ENCODE data around the gene MAT2A.
"Not testable (repeated sequence)": the region's sequence is repeated elsewhere in the genome, so short reads cannot be mapped to it uniquely, and the experiment has no call there.

MAT2A gene

GRCh38 chr2:85537600-85538506 lies 1.1 kb upstream of the MAT2A start:
- H3K4me1 Mint-ChIP-seq (ENCODE audit: low read depth) = peaks cover 47% of the 10 kb centered on the region
- H3K9me3 Mint-ChIP-seq = no peaks in the 10 kb centered on the region
- no peaks in the 10 kb centered on the region for H3K27me3 Mint-ChIP-seq
- peaks cover 37% of the 10 kb centered on the region for H3K36me3 Mint-ChIP-seq (ENCODE audit: low read depth)
- peak overlapping the region; percentile 99 for H3K27ac Mint-ChIP-seq
- H3K4me3 Mint-ChIP-seq = peak overlapping the region; percentile 99

DNA sequence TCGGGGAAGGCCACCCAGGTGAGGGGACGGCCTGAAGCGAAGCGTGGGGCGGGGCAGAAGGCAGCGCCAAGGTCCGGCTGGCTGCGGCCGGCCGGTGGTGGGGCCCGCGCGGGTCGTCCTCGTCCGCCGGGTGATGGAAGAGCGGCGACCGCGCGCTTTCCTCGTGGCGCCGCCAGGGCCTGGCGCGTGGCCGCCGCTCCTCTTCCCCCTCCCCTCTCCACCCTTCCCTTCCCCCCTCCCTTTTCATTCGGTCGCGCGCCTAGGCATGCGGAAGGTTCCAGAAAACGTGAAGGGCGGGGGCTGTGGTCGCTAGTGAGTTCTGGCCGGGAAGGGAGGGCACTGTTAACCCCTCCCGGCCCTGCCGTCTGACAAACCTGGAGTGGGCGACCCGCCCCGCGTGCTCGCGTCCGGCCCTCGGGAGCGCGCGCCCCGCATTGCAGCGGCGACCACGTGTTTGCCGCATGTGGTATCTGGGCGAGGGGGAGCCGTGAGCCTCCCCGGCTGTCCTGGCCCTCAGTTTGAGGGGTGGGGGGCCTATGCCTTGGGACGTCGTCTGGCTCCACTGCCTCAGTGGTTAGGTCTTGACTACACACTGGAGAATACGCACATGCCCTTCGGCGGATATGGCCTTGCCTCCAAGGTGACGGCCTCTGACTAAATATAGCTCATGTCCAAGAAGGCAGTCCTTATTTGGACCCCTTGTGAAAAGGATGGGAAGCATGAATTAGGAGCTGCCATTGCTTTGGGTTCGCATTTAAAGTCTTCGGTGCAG lies 579 bp downstream of the MAT2A start:
- Mint-ChIP-seq H3K4me1 (ENCODE audit: low read depth) (peaks cover 60% of the 10 kb centered on the region), H3K27ac (peak overlapping the region; percentile 99), H3K27me3 (no peaks in the 10 kb centered on the region), H3K4me3 (peak overlapping the region; percentile 99), H3K9me3 (no peaks in the 10 kb centered on the region), H3K36me3 (ENCODE audit: low read depth) (peaks cover 54% of the 10 kb centered on the region)

DNA sequence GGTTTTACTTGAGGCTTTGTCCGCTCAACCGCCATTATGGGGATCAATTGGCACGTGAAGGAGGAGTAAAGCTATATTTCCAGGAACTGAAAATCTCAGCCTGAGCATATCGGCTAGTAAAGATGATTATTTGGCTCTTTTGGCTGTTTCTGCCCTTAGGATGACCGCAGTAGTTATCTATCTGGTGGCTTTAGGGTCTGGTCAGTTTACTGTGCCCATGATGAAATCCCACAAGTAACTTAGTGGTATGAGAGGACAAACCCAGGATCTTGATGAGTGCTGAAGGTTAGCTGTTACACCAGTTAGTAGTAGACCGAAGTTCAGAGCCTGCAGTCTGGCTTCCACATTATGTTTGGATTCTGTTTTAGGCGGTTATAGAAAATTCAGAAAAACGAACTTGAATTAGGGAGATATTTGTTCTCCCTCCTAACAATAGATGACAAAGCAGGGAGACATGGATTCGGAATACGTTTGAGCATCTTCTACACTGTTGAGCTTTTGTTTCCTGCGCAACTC lies 1.2 kb downstream of the MAT2A start:
- no peaks in the 10 kb centered on the region for H3K9me3 Mint-ChIP-seq
- H3K27me3 Mint-ChIP-seq = no peaks in the 10 kb centered on the region
- H3K4me3 Mint-ChIP-seq = peak overlapping the region; percentile 99
- H3K27ac Mint-ChIP-seq = peak overlapping the region; percentile 96
- peaks cover 59% of the 10 kb centered on the region for H3K36me3 Mint-ChIP-seq (ENCODE audit: low read depth)
- H3K4me1 Mint-ChIP-seq (ENCODE audit: low read depth) = peaks cover 60% of the 10 kb centered on the region

- Mint-ChIP-seq H3K4me1 (ENCODE audit: low read depth) (peaks cover 59% of the 10 kb centered on the region), H3K27ac (peak overlapping the region; percentile 96), H3K4me3 (peak overlapping the region; percentile 99)
Measured at GRCh38 chr2:85541262-85541661, 2.3 kb downstream of the MAT2A start.

DNA sequence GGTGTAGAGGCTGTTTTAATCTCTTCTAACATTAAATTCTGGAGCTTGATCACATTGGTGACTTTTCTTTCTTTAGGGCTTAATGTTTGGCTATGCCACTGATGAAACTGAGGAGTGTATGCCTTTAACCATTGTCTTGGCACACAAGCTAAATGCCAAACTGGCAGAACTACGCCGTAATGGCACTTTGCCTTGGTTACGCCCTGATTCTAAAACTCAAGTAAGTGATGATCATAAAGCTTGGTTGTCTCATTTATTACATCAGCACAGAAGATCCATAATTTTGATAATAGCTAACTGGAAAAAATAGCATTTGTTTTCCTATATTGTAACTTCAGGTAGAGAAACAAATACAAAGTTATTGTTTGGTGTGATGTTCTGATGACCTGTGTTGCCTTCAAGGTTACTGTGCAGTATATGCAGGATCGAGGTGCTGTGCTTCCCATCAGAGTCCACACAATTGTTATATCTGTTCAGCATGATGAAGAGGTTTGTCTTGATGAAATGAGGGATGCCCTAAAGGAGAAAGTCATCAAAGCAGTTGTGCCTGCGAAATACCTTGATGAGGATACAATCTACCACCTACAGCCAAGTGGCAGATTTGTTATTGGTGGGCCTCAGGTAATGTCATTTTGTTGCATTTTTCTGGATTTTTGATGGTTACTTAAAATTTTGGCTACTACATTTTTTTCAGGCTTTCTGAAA lies 2.9 kb downstream of the MAT2A start:
- H3K4me1 Mint-ChIP-seq (ENCODE audit: low read depth) = peaks cover 53% of the 10 kb centered on the region
- peak overlapping the region; percentile 99 for H3K4me3 Mint-ChIP-seq
- no peaks in the 10 kb centered on the region for H3K27me3 Mint-ChIP-seq
- H3K36me3 Mint-ChIP-seq (ENCODE audit: low read depth) = peaks cover 61% of the 10 kb centered on the region
- H3K9me3 Mint-ChIP-seq = no peaks in the 10 kb centered on the region
- peak overlapping the region; percentile 96 for H3K27ac Mint-ChIP-seq

More at GRCh38 chr2:85541262-85541661, 2.3 kb downstream of the MAT2A start:
- H3K9me3 Mint-ChIP-seq = no peaks in the 10 kb centered on the region
- H3K36me3 Mint-ChIP-seq (ENCODE audit: low read depth) = peaks cover 63% of the 10 kb centered on the region
- H3K27me3 Mint-ChIP-seq = no peaks in the 10 kb centered on the region

DNA sequence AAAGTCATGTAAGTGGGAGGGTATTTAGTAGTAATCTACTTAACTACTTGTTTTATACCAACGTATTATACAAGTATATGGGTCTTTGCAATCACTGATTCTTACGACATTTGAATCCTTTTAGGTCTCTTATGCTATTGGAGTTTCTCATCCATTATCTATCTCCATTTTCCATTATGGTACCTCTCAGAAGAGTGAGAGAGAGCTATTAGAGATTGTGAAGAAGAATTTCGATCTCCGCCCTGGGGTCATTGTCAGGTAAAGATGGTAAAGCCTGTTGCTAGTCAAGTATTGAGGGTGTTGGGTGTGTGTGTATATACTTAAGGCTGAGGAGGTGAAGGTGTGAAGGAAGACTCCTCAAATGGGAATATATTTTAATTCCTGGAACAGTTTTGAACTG lies 3.8 kb downstream of the MAT2A start:
- Mint-ChIP-seq H3K36me3 (ENCODE audit: low read depth) (peaks cover 61% of the 10 kb centered on the region), H3K9me3 (no peaks in the 10 kb centered on the region), H3K4me3 (peak overlapping the region; percentile 99)

DNA sequence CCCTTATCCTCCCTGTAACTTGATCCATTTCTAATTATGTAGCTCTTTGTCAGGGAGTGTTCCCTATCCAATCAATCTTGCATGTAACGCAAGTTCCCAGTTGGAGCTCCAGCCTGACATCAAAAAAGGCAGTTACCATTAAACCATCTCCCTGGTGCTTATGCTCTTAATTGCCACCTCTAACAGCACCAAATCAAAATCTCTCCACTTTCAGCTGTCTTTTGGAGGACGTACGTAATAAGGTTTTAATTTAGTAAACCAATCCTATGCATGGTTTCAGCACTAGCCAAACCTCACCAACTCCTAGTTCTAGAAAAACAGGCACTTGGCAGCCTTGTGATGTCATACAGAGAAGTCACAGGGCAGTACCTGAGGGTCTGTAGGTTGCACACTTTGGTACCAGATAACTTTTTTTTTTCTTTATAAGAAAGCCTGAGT lies 5.3 kb downstream of the MAT2A start:
- H3K27me3 Mint-ChIP-seq, H3K9me3 Mint-ChIP-seq: not testable (repeated sequence)
- Mint-ChIP-seq H3K4me3 (peak overlapping the region; percentile 24), H3K27ac (peak overlapping the region; percentile 67), H3K36me3 (ENCODE audit: low read depth) (peaks cover 61% of the 10 kb centered on the region), H3K4me1 (ENCODE audit: low read depth) (peaks cover 44% of the 10 kb centered on the region)

More for the DNA sequence above, 3.8 kb downstream of the MAT2A start:
- peaks cover 44% of the 10 kb centered on the region for H3K4me1 Mint-ChIP-seq (ENCODE audit: low read depth)
- H3K27me3 Mint-ChIP-seq = no peaks in the 10 kb centered on the region
- peak overlapping the region; percentile 96 for H3K27ac Mint-ChIP-seq

DNA sequence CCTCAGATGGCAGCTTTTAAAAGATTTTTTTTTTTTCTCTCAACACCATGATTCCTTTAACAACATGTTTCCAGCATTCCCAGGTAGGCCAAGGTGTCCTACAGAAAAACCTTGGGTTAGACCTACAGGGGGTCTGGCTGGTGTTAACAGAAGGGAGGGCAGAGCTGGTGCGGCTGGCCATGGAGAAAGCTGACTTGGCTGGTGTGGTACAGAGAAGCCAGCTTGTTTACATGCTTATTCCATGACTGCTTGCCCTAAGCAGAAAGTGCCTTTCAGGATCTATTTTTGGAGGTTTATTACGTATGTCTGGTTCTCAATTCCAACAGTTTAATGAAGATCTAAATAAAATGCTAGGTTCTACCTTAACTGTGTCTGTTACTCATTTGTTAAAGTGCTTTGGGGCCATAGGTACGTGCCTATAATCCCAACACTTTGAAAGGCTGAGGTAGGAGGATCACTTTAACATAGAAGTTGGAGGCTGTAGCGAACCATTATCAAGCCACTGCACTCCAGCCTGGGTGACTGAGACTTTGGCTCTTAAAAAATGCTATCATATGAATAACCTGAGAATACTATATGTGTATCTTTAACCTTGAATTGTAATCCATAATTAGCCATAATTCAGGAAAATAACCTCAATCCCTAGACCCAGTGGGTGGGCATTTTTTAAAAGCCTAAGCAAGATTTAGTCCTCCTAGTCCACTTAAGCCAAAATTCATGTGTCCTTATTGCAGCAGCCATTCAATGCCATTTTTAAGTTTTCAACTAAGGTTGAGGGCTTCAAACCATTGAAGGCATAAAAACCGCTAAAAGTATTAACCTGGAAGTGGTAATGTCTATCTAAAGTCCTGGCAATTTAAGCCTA lies 6.2 kb downstream of the MAT2A start:
- H3K27me3 Mint-ChIP-seq, H3K9me3 Mint-ChIP-seq: not testable (repeated sequence)
- Mint-ChIP-seq H3K36me3 (ENCODE audit: low read depth) (peaks cover 57% of the 10 kb centered on the region), H3K4me3 (peak overlapping the region; percentile 35), H3K4me1 (ENCODE audit: low read depth) (peaks cover 40% of the 10 kb centered on the region), H3K27ac (peak overlapping the region; percentile 46)

GRCh38 chr2:85545780-85546240 lies 6.8 kb downstream of the MAT2A start:
- no peak overlapping the region for H3K27ac Mint-ChIP-seq
- no peaks in the 10 kb centered on the region for H3K27me3 Mint-ChIP-seq
- H3K9me3 Mint-ChIP-seq = no peaks in the 10 kb centered on the region
- H3K36me3 Mint-ChIP-seq (ENCODE audit: low read depth) = peaks cover 54% of the 10 kb centered on the region
- no peak overlapping the region for H3K4me3 Mint-ChIP-seq
- peaks cover 33% of the 10 kb centered on the region for H3K4me1 Mint-ChIP-seq (ENCODE audit: low read depth)

- Mint-ChIP-seq H3K27me3 (no peaks in the 10 kb centered on the region), H3K36me3 (ENCODE audit: low read depth) (peaks cover 47% of the 10 kb centered on the region), H3K27ac (peak overlapping the region; percentile 69), H3K9me3 (no peaks in the 10 kb centered on the region), H3K4me3 (no peak overlapping the region), H3K4me1 (ENCODE audit: low read depth) (peaks cover 18% of the 10 kb centered on the region)
Measured at GRCh38 chr2:85547089-85547858, 8.3 kb downstream of the MAT2A start.

GRCh38 chr2:85547859-85548607 lies 9.1 kb downstream of the MAT2A start:
- no peak overlapping the region for H3K27ac Mint-ChIP-seq
- H3K4me1 Mint-ChIP-seq (ENCODE audit: low read depth) = peaks cover 11% of the 10 kb centered on the region
- no peak overlapping the region for H3K4me3 Mint-ChIP-seq
- no peaks in the 10 kb centered on the region for H3K27me3 Mint-ChIP-seq
- H3K9me3 Mint-ChIP-seq = no peaks in the 10 kb centered on the region
- H3K36me3 Mint-ChIP-seq (ENCODE audit: low read depth) = peaks cover 40% of the 10 kb centered on the region

- no peak overlapping the region for H3K27ac Mint-ChIP-seq
- H3K9me3 Mint-ChIP-seq = no peaks in the 10 kb centered on the region
- H3K4me3 Mint-ChIP-seq = no peak overlapping the region
- H3K36me3 Mint-ChIP-seq (ENCODE audit: low read depth) = peaks cover 34% of the 10 kb centered on the region
- H3K27me3 Mint-ChIP-seq = no peaks in the 10 kb centered on the region
- peaks cover 7% of the 10 kb centered on the region for H3K4me1 Mint-ChIP-seq (ENCODE audit: low read depth)
Measured at GRCh38 chr2:85548608-85548900, 9.6 kb downstream of the MAT2A start.

- no peak overlapping the region for H3K27ac Mint-ChIP-seq
Measured at GRCh38 chr2:85549095-85549494, 10.1 kb downstream of the MAT2A start.

More at GRCh38 chr2:85549095-85549494, 10.1 kb downstream of the MAT2A start:
- Mint-ChIP-seq H3K27me3 (no peaks in the 10 kb centered on the region), H3K4me1 (ENCODE audit: low read depth) (peaks cover 4% of the 10 kb centered on the region), H3K36me3 (ENCODE audit: low read depth) (peaks cover 33% of the 10 kb centered on the region), H3K9me3 (no peaks in the 10 kb centered on the region), H3K4me3 (no peak overlapping the region)
